ENCODE measurements around the gene ZNF467. TPM values are rescaled to one million over a fixed set of nuclear protein-coding genes. Genes with fewer than 3 reads are reported as not detected.

Gene ZNF467
- total RNA-seq, 1 experiment from 2014 or later: 3.5 TPM

DNA sequence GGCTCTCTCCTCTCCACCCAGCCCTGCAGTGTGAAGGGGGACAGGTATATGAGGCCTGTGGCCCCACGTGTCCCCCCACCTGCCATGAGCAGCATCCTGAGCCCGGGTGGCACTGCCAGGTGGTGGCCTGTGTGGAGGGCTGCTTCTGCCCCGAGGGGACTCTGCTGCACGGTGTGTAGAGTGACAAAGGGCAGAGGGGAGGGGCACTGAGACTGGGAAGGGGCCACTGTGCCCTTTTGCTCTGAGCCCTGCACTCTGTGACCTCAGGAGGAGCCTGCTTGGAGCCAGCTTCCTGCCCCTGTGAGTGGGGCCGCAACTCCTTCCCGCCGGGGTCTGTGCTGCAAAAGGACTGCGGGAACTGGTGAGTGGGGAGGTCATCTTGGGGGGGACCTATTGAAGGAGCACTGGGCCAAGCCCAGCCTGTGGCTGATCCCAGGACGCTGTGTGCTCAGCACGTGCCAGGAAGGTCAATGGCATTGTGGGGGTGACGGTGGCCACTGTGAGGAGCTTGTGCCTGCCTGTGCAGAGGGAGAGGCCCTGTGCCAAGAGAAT is 15.0 kb upstream of the ZNF467 start:
- no TSS peak for BruUV-seq (replicated peaks)
- H3K4me3 ChIP-seq (ENCODE audit: low read depth, low read length, poor library complexity, severe bottlenecking): no peak overlapping the region
- ChIA-PET POLR2A (ENCODE audit: low non-redundant PET) (no interaction called here), CTCF (no interaction called here)
- intact Hi-C loops (cut with micrococcal nuclease; ENCODE audit: unreplicated experiment): no loop called here
- no peaks in the 10 kb centered on the region for H3K36me3 ChIP-seq (ENCODE audit: insufficient read depth, low read length, poor library complexity, severe bottlenecking)
- H3K4me1 ChIP-seq (ENCODE audit: insufficient read depth, low read length, poor library complexity, severe bottlenecking): peaks cover 6% of the 10 kb centered on the region
- H3K9me3 ChIP-seq (ENCODE audit: low read depth, low read length, poor library complexity, severe bottlenecking): no peaks in the 10 kb centered on the region
- no peak for DNase-seq (ENCODE audit: low spot score)
- TF ChIP-seq, protein P1, sequence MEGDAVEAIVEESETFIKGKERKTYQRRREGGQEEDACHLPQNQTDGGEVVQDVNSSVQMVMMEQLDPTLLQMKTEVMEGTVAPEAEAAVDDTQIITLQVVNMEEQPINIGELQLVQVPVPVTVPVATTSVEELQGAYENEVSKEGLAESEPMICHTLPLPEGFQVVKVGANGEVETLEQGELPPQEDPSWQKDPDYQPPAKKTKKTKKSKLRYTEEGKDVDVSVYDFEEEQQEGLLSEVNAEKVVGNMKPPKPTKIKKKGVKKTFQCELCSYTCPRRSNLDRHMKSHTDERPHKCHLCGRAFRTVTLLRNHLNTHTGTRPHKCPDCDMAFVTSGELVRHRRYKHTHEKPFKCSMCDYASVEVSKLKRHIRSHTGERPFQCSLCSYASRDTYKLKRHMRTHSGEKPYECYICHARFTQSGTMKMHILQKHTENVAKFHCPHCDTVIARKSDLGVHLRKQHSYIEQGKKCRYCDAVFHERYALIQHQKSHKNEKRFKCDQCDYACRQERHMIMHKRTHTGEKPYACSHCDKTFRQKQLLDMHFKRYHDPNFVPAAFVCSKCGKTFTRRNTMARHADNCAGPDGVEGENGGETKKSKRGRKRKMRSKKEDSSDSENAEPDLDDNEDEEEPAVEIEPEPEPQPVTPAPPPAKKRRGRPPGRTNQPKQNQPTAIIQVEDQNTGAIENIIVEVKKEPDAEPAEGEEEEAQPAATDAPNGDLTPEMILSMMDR (conservative IDR thresholded peaks at IDR 0.05; ENCODE audit: low read depth, low read length): no peak
- no peak for TF ChIP-seq EZH2 (IDR thresholded peaks at IDR 0.05; ENCODE audit: borderline replicate concordance, low read depth, low read length, poor library complexity, severe bottlenecking)
- no peak overlapping the region for H3K27ac ChIP-seq (ENCODE audit: low read depth, low read length, poor library complexity, severe bottlenecking)
- no peaks in the 10 kb centered on the region for H3K27me3 ChIP-seq (replicated peaks; ENCODE audit: insufficient read depth, low read depth, low read length, poor library complexity)

DNA sequence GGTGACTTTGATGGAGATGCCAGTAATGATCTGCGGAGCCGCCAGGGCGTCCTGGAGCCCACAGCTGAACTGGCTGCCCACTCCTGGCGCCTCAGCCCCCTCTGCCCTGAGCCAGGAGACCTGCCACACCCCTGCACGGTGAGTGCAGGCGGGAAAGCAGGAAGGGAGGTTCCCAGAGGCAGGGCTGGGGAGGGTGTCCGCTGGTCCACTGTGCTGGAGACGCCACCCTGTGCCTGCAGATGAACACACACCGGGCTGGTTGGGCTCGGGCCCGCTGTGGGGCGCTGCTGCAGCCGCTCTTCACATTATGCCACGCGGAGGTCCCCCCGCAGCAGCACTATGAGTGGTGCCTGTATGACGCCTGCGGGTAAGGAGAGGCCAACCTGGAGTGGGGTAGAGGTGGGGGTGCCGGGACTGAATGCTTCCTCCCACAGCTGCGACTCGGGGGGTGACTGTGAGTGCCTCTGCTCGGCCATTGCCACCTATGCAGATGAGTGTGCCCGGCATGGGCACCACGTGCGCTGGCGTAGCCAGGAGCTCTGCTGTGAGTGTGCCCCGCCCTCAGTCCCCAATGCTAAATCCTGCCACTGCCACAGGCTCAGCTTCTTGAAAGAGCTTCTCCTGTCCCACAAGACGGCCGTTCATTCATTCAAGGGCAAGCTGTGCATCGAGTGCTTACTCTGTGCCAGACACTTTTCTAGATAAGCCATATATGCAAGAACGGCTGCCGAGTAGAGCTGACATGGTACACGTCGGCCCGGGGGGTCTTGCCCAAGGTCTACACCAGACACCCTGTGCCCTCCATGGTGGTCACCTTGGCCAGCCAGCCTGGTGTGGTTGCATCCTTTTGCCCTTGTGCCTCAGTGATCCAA is 14.3 kb upstream of the ZNF467 start:
- POLR2A ChIA-PET (ENCODE audit: low non-redundant PET): no interaction called here
- no peak overlapping the region for H3K4me3 ChIP-seq (ENCODE audit: low read depth, low read length, poor library complexity, severe bottlenecking)
- CTCF ChIA-PET: no interaction called here

DNA sequence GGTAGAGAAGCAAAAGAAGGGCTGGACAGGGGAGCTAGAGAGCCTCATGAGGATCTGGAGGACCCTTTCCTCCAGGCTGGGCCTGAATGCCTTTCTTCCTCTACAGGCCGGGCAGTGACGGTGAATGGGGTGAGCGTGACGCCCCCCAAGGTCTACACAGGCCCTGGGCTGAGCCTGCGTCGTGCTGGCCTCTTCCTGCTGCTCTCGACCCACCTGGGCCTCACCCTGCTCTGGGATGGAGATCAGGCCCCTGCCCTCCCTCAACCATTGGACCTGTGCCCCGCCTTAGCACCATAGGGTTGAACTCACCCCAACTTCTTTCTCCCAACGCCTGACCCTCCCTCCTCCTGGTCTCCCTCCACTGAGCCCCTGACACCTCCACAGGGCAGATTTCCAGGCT is 12.6 kb upstream of the ZNF467 start:
- DNase-seq (ENCODE audit: low spot score): no peak
- Histone ChIP-seq H3K4me1 (ENCODE audit: insufficient read depth, low read length, poor library complexity, severe bottlenecking) (peaks cover 9% of the 10 kb centered on the region), H3K9me3 (ENCODE audit: low read depth, low read length, poor library complexity, severe bottlenecking) (no peaks in the 10 kb centered on the region), H3K27me3 (replicated peaks; ENCODE audit: insufficient read depth, low read depth, low read length, poor library complexity) (no peaks in the 10 kb centered on the region), H3K27ac (ENCODE audit: low read depth, low read length, poor library complexity, severe bottlenecking) (no peak overlapping the region), H3K4me3 (ENCODE audit: low read depth, low read length, poor library complexity, severe bottlenecking) (no peak overlapping the region), H3K36me3 (ENCODE audit: insufficient read depth, low read length, poor library complexity, severe bottlenecking) (no peaks in the 10 kb centered on the region)
- TF ChIP-seq, protein P1 (conservative IDR thresholded peaks at IDR 0.05; ENCODE audit: low read depth, low read length): no peak
- TF ChIP-seq EZH2 (IDR thresholded peaks at IDR 0.05; ENCODE audit: borderline replicate concordance, low read depth, low read length, poor library complexity, severe bottlenecking): no peak
- POLR2A ChIA-PET (ENCODE audit: low non-redundant PET): no interaction called here
- CTCF ChIA-PET: no interaction called here
- intact Hi-C loops (cut with micrococcal nuclease; ENCODE audit: unreplicated experiment): no loop called here
- no TSS peak for BruUV-seq (replicated peaks)

More for the DNA sequence above, 14.3 kb upstream of the ZNF467 start:
- Histone ChIP-seq H3K9me3 (ENCODE audit: low read depth, low read length, poor library complexity, severe bottlenecking) (no peaks in the 10 kb centered on the region), H3K27ac (ENCODE audit: low read depth, low read length, poor library complexity, severe bottlenecking) (no peak overlapping the region), H3K4me1 (ENCODE audit: insufficient read depth, low read length, poor library complexity, severe bottlenecking) (peaks cover 9% of the 10 kb centered on the region), H3K36me3 (ENCODE audit: insufficient read depth, low read length, poor library complexity, severe bottlenecking) (no peaks in the 10 kb centered on the region), H3K27me3 (replicated peaks; ENCODE audit: insufficient read depth, low read depth, low read length, poor library complexity) (no peaks in the 10 kb centered on the region)
- intact Hi-C loops (cut with micrococcal nuclease; ENCODE audit: unreplicated experiment): no loop called here
- no peak for DNase-seq (ENCODE audit: low spot score)
- no TSS peak for BruUV-seq (replicated peaks)
- TF ChIP-seq, protein P1 (conservative IDR thresholded peaks at IDR 0.05; ENCODE audit: low read depth, low read length): peak; percentile 50
- no peak for TF ChIP-seq EZH2 (IDR thresholded peaks at IDR 0.05; ENCODE audit: borderline replicate concordance, low read depth, low read length, poor library complexity, severe bottlenecking)
